Measurements from ENCODE around the gene GNRHR.

GNRHR gene

GRCh38 chr4:67700116-67700737, 54.0 kb downstream of the GNRHR start:
- DNase-seq: no peak

DNA sequence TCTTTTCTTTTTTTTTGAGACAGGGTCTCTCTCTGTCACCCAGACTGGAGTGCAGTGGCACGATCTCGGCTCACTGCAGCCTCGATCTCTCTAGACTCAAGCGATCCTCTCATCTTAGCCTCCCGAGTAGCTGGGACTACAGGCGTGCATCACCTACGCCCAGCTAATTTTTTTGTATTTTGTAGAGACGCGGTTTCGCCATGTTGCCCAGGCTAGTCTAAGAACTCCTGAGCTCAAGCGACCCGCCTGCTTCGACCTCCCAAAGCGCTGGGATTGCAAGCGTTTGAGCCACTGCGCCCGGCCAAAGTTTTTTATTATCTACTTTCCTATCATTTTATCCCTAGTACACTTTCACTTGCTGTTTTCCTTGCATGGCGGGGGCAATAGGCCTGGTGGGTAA, 54.6 kb downstream of the GNRHR start:
- DNase-seq: peak in 1 of 56 donors; percentile 5

GRCh38 chr4:67697860-67698687, 56.1 kb downstream of the GNRHR start:
- DNase-seq: no peak

- no peak for DNase-seq
These were observed 58.1 kb downstream of the GNRHR start for GRCh38 chr4:67696061-67696460.

DNA sequence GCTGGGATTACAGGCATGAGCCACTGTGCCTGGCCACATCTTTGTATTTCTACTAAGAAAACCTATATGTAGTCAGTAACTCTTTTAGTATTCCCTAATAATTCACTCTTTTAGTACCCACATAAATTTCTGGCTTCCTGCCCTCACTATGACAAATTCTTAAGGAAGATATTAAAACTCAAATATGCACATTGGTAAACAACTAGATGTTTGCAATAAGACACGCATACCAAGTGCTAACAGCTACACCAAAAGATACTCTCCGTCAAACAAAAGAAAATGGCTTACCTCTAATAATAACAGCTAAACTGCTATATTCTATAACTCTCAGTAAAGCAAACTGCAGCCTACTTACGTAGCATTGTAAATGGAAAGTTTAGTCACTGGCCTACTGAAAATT, 59.5 kb downstream of the GNRHR start:
- no peak for DNase-seq

DNA sequence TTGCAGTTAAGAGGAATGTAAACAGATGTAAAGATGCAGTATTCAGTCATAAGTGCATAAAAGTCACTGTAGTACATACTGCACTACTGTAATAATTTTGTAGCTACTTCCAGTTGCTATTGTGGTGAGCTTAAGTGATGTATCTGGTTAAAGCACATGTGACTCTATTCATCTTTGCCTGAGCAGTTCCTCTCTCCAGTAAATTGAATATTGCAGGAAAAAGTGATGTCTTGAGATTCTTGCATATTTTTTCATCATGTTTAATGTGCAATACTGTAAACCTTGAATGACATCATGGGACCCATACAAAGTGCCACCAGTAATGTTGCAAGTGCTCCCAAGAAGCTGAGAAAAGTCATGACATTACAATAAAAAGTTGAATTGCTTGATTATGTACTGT, 62.9 kb downstream of the GNRHR start:
- no peak for DNase-seq
